Chondrocyte (in vitro differentiated cells): ENCODE measurements around the gene MCU. TPM values are rescaled to one million over a fixed set of nuclear protein-coding genes. Genes with fewer than 3 reads are reported as not detected.
"Not testable (repeated sequence)": the region's sequence is repeated elsewhere in the genome, so short reads cannot be mapped to it uniquely, and the experiment has no call there.

Experiments
- DNase-seq: peaks from one replicate; pipeline ENCODE4 v3.0.0; 2021; ENCODE audit warnings: mixed read lengths, low spot score
- H3K27ac Mint-ChIP-seq: one replicate; pipeline ENCODE4 v1.8.0; 2021; ENCODE audit warnings: mild to moderate bottlenecking, moderate library complexity, mixed read lengths; ENCODE audit not compliant: unreplicated experiment
- H3K27me3 Mint-ChIP-seq: 2 replicates; pipeline ENCODE4 v1.8.0; 2021; ENCODE audit warnings: low read depth, mixed read lengths
- H3K36me3 Mint-ChIP-seq: 2 replicates; pipeline ENCODE4 v1.8.0; 2021; ENCODE audit warnings: low read depth, mixed read lengths
- H3K4me1 Mint-ChIP-seq: 2 replicates; pipeline ENCODE4 v1.8.0; 2021; ENCODE audit warnings: low read depth, mild to moderate bottlenecking, mixed read lengths
- H3K4me3 Mint-ChIP-seq: one replicate; pipeline ENCODE4 v1.8.0; 2021; ENCODE audit warnings: mild to moderate bottlenecking, moderate library complexity, mixed read lengths; ENCODE audit not compliant: unreplicated experiment
- H3K9me3 Mint-ChIP-seq: 2 replicates; pipeline ENCODE4 v1.8.0; 2021; ENCODE audit warnings: low read depth, mixed read lengths
- total RNA-seq: library from RNA; stranded (reverse); gene quantifications from 3 replicates; pipeline ENCODE4 v1.2.1, GENCODE V29; 2021
- TF ChIP-seq, protein P1 (sequence below): fragments of 200-600 bp; sonication (generic); IDR thresholded peaks from 2 replicates; pipeline ENCODE4 v1.5.0; 2021; ENCODE audit warnings: antibody characterized with exemption, mild to moderate bottlenecking, moderate library complexity

The MCU gene
- total RNA-seq, 1 donor from 2014 or later: 51.8 TPM

DNA sequence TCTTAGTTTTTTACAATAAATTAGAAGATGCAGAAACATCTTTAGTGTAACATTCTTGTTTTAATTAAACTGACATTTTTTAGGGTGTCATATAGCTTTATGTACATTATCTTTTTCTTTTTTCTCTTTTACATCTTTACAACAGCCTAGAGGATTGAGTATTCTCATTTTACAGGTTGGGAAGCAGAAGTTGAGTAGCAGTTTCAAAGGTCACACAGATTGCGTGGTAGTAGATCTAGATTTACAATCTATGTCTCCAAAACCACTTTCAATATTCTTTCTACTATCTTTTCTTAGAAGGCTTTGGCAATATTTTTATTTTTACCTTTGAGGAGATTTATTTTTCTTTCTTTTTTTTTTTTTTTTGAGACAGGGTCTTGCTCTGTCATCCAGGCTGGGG lies 18.7 kb upstream of the MCU start:
- H3K4me1 Mint-ChIP-seq: peaks cover 12% of the 10 kb centered on the region

DNA sequence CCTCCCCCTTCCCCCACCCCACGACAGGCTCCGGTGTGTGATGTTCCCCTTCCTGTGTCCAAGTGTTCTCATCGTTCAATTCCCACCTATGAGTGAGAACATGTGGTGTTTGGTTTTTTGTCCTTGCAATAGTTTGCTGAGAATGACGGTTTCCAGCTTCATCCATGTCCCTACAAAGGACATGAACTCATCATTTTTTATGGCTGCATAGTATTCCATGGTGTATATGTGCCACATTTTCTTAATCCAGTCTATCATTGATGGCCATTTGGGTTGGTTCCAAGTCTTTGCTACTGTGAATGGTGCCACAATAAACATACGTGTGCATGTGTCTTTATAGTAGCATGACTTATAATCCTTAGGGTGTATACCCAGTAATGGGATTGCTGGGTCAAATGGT lies 17.8 kb upstream of the MCU start:
- H3K4me1 Mint-ChIP-seq: peaks cover 12% of the 10 kb centered on the region
- not testable (repeated sequence) for H3K27ac Mint-ChIP-seq, H3K4me3 Mint-ChIP-seq, H3K27me3 Mint-ChIP-seq, DNase-seq, H3K36me3 Mint-ChIP-seq, H3K9me3 Mint-ChIP-seq

More for the DNA sequence above, 18.7 kb upstream of the MCU start:
- Mint-ChIP-seq H3K4me3 (no peak overlapping the region), H3K27me3 (no peaks in the 10 kb centered on the region), H3K36me3 (no peaks in the 10 kb centered on the region), H3K9me3 (peaks cover 5% of the 10 kb centered on the region), H3K27ac (no peak overlapping the region)
- TF ChIP-seq, protein P1, sequence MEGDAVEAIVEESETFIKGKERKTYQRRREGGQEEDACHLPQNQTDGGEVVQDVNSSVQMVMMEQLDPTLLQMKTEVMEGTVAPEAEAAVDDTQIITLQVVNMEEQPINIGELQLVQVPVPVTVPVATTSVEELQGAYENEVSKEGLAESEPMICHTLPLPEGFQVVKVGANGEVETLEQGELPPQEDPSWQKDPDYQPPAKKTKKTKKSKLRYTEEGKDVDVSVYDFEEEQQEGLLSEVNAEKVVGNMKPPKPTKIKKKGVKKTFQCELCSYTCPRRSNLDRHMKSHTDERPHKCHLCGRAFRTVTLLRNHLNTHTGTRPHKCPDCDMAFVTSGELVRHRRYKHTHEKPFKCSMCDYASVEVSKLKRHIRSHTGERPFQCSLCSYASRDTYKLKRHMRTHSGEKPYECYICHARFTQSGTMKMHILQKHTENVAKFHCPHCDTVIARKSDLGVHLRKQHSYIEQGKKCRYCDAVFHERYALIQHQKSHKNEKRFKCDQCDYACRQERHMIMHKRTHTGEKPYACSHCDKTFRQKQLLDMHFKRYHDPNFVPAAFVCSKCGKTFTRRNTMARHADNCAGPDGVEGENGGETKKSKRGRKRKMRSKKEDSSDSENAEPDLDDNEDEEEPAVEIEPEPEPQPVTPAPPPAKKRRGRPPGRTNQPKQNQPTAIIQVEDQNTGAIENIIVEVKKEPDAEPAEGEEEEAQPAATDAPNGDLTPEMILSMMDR: no peak
- no peak for DNase-seq

DNA sequence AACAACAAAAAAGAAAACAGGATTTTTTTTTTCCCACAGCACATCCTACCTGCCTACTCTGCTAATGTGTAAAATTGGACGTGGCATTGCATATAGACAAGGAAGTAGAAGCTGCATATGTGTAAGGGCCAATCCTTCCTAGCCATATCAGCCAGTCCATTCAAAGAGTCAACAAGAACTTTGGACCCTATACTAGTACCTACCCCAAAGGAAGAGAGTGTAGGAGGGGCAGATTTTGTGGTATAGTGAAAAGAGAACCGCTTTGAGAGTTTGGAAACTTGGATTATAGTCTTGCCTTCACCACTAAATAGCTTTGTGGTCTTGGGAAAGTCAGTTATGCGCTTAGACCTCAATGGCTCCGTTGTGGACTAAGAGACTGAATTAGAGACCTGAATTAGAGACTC lies 12.1 kb upstream of the MCU start:
- Mint-ChIP-seq H3K27ac (no peak overlapping the region), H3K27me3 (no peaks in the 10 kb centered on the region)
- no peak for DNase-seq

DNA sequence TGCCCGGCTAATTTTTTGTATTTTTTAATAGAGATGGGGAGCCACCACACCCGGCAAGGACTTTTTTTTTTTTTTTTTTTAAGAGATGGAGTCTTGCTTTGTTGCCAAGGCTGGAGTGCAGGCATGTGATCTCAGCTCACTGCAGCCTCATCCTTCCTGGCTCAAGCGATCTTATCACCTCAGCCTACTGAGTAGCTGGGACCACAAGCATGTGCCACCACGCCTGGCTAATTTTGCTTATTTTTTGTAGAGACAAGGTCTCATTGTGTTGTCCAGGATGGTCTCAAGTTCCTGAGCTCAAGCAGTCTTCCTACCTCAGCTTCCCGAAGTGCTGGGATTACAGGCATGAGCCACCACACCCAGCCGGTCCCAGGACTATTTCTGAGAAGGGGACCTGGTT lies 9.3 kb upstream of the MCU start:
- H3K4me1 Mint-ChIP-seq: peaks cover 11% of the 10 kb centered on the region
- no peaks in the 10 kb centered on the region for H3K27me3 Mint-ChIP-seq
- TF ChIP-seq, protein P1: no peak
- no peaks in the 10 kb centered on the region for H3K9me3 Mint-ChIP-seq
- no peak overlapping the region for H3K4me3 Mint-ChIP-seq
- H3K36me3 Mint-ChIP-seq: no peaks in the 10 kb centered on the region
- no peak for DNase-seq
- H3K27ac Mint-ChIP-seq: no peak overlapping the region

More for the DNA sequence above, 12.1 kb upstream of the MCU start:
- Mint-ChIP-seq H3K4me3 (no peak overlapping the region), H3K9me3 (peaks cover 1% of the 10 kb centered on the region), H3K4me1 (peaks cover 12% of the 10 kb centered on the region), H3K36me3 (no peaks in the 10 kb centered on the region)
- TF ChIP-seq, protein P1: no peak

DNA sequence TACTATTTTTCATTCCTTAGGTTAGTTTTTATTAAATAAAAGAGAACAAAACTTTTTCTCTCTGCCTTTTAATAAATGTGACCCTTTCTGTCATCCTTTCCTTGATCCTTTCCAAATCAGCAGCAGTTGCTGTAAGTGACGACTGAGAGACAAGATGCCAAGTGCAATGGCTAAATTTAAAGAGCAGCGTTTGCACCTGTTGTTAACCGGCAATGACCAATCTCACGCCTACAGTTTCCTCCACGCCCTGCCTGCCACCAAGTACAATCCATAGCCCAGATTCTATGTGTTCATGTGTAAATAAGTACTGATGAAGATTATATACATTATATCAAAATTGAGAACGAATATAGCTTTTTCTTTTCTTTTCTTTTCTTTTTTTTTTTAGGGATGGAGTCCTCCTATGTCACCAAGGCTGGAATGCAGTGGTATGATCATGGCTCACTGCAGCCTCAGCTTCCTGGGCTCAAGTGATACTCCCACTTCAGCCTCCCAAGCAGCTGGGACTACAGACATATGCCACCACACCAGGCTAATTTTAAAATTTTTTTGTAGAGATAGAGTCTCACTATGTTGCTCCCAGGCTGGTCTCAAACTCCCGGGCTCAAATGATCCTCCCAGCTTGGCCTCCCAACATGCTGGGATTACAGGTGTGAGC lies 6.5 kb upstream of the MCU start:
- Mint-ChIP-seq H3K27me3 (no peaks in the 10 kb centered on the region), H3K36me3 (no peaks in the 10 kb centered on the region), H3K9me3 (no peaks in the 10 kb centered on the region), H3K4me1 (peaks cover 25% of the 10 kb centered on the region), H3K4me3 (no peak overlapping the region), H3K27ac (no peak overlapping the region)
- no peak for DNase-seq
- TF ChIP-seq, protein P1: no peak

DNA sequence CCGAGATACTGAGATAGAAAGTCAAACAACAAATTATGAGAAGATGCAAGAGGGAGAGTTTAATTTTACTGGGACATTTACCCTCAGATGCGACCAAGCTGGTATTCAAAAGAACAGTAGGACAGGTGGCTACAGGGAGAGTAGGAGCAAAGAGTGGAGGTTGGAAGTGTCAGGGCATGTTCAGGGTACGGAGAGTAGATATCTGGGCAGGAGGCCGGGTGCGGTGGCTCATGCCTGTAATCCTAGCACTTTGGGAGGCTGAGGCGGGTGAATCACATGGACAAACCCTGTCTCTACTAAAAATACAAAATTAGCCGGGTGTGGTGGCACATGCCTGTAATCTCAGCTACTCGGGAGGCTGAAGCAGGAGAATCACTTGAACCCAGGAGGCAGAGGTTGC lies 5.5 kb upstream of the MCU start:
- H3K27ac Mint-ChIP-seq, H3K36me3 Mint-ChIP-seq, H3K4me3 Mint-ChIP-seq, DNase-seq, H3K27me3 Mint-ChIP-seq, H3K9me3 Mint-ChIP-seq: not testable (repeated sequence)
- peaks cover 28% of the 10 kb centered on the region for H3K4me1 Mint-ChIP-seq
